OCI-LY3 (cell line): Measurements from ENCODE around the gene DYRK1A.

ENCODE experiments used
- H2AFZ ChIP-seq: fragments of 200-600, 300-600 bp; shearing (Covaris generic); 2 replicates; pipeline ENCODE4 v1.6.0; 2014; ENCODE audit warnings: antibody characterized with exemption, low read depth, low read length
- H3K27ac ChIP-seq: fragments of 200-600, 300-600 bp; sonication (generic); 2 replicates; pipeline ENCODE4 v1.5.1; 2014; ENCODE audit warnings: mild to moderate bottlenecking, low read length, moderate library complexity, mixed read lengths
- H3K27me3 ChIP-seq: fragments of 200-600, 300-600 bp; sonication (generic); 2 replicates; pipeline ENCODE4 v1.6.1; 2014; ENCODE audit warnings: low read depth, low read length, mixed read lengths
- H3K36me3 ChIP-seq: fragments of 200-600, 300-600 bp; sonication (generic); replicated peaks from 2 replicates; pipeline ENCODE3; 2014; ENCODE audit warnings: low read depth, low read length, mixed read lengths
- H3K4me1 ChIP-seq: fragments of 300-600, 200-600 bp; sonication (generic); 2 replicates; pipeline ENCODE4 v1.6.1; 2014; ENCODE audit warnings: low read length, mixed read lengths
- H3K4me2 ChIP-seq: fragments of 200-600, 300-600 bp; sonication (generic); 2 replicates; pipeline ENCODE4 v1.6.1; 2014; ENCODE audit warnings: low read length, mixed read lengths
- H3K4me3 ChIP-seq: fragments of 300-600, 200-600 bp; sonication (generic); 2 replicates; pipeline ENCODE4 v1.5.1; 2014; ENCODE audit warnings: antibody characterized with exemption, mild to moderate bottlenecking, low read length, moderate library complexity
- H3K79me2 ChIP-seq: fragments of 300-600, 200-600 bp; shearing (Covaris generic); 2 replicates; pipeline ENCODE4 v1.6.1; 2014; ENCODE audit warnings: mild to moderate bottlenecking, low read length, mixed read lengths
- H3K9ac ChIP-seq: fragments of 300-600, 200-600 bp; shearing (Covaris generic); 2 replicates; pipeline ENCODE4 v1.6.0; 2014; ENCODE audit warnings: mild to moderate bottlenecking, low read length, moderate library complexity
- H3K9me3 ChIP-seq: fragments of 200-600, 300-600 bp; shearing (Covaris generic); 2 replicates; pipeline ENCODE4 v1.6.1; 2014; ENCODE audit warnings: low read length, mixed read lengths; ENCODE audit not compliant: insufficient read depth
- H4K20me1 ChIP-seq: fragments of 200-600, 300-600 bp; sonication (generic); 2 replicates; pipeline ENCODE4 v1.6.1; 2016; ENCODE audit warnings: low read length, mixed read lengths; ENCODE audit not compliant: insufficient read depth
- CTCF ChIP-seq: fragments of 200-600, 300-600 bp; sonication (generic); IDR thresholded peaks from 2 replicates; pipeline ENCODE4 v1.5.1; 2014; ENCODE audit warnings: antibody characterized with exemption, low read length, low read depth
- EZH2phosphoT487 ChIP-seq: fragments of 200-600 bp; shearing (Covaris generic); IDR thresholded peaks from 2 replicates; pipeline ENCODE4 v1.6.1; 2018; ENCODE audit warnings: antibody characterized with exemption, mixed run types, low read depth

Gene DYRK1A

GRCh38 chr21:37357691-37358090, 8.9 kb upstream of the DYRK1A start:
- H3K27me3 ChIP-seq: no peaks in the 10 kb centered on the region
- no peaks in the 10 kb centered on the region for H3K4me1 ChIP-seq
- H3K27ac ChIP-seq: no peak overlapping the region
- no peak overlapping the region for H3K4me3 ChIP-seq
- H4K20me1 ChIP-seq: no peaks in the 10 kb centered on the region
- no peak overlapping the region for H3K9ac ChIP-seq
- no peak overlapping the region for H2AFZ ChIP-seq
- H3K36me3 ChIP-seq: no peaks in the 10 kb centered on the region
- no peak overlapping the region for H3K4me2 ChIP-seq
- H3K9me3 ChIP-seq: no peaks in the 10 kb centered on the region
- no peak for TF ChIP-seq EZH2phosphoT487
- no peak for TF ChIP-seq CTCF
- H3K79me2 ChIP-seq: no peaks in the 10 kb centered on the region

GRCh38 chr21:37358397-37358796, 8.2 kb upstream of the DYRK1A start:
- Histone ChIP-seq H3K36me3 (no peaks in the 10 kb centered on the region), H3K4me3 (no peak overlapping the region), H3K9ac (no peak overlapping the region), H3K9me3 (no peaks in the 10 kb centered on the region), H3K27me3 (no peaks in the 10 kb centered on the region), H3K4me1 (no peaks in the 10 kb centered on the region), H3K27ac (no peak overlapping the region), H3K79me2 (no peaks in the 10 kb centered on the region), H4K20me1 (no peaks in the 10 kb centered on the region), H2AFZ (no peak overlapping the region), H3K4me2 (no peak overlapping the region)
- TF ChIP-seq CTCF (no peak), EZH2phosphoT487 (no peak)

GRCh38 chr21:37363936-37364335, 2.6 kb upstream of the DYRK1A start:
- Histone ChIP-seq H4K20me1 (peaks cover 12% of the 10 kb centered on the region), H3K4me1 (peaks cover 11% of the 10 kb centered on the region), H3K27ac (no peak overlapping the region), H3K4me3 (no peak overlapping the region), H3K9ac (no peak overlapping the region), H2AFZ (no peak overlapping the region), H3K9me3 (no peaks in the 10 kb centered on the region), H3K4me2 (no peak overlapping the region), H3K79me2 (peaks cover 28% of the 10 kb centered on the region), H3K36me3 (no peaks in the 10 kb centered on the region), H3K27me3 (no peaks in the 10 kb centered on the region)
- no peak for TF ChIP-seq EZH2phosphoT487
- no peak for TF ChIP-seq CTCF

- TF ChIP-seq EZH2phosphoT487 (no peak), CTCF (no peak)
- Histone ChIP-seq H4K20me1 (peaks cover 19% of the 10 kb centered on the region), H3K4me1 (peaks cover 18% of the 10 kb centered on the region), H3K36me3 (no peaks in the 10 kb centered on the region), H3K27ac (no peak overlapping the region), H3K9ac (peak overlapping the region; percentile 89), H3K27me3 (no peaks in the 10 kb centered on the region), H3K4me2 (peak overlapping the region; percentile 94), H3K9me3 (no peaks in the 10 kb centered on the region), H3K79me2 (peaks cover 36% of the 10 kb centered on the region), H2AFZ (no peak overlapping the region), H3K4me3 (peak overlapping the region; percentile 87)
Measured at GRCh38 chr21:37364722-37365121, 1.9 kb upstream of the DYRK1A start.
